SK-N-SH (cell line): ENCODE measurements around the gene EMX1. TPM values are rescaled to one million over a fixed set of nuclear protein-coding genes. Genes with fewer than 3 reads are reported as not detected.

Experiments used
- CTCF ChIA-PET: fragments of 300-600, 350-600 bp; formaldehyde crosslinking; extraction: SDS; loops from one replicate; lab custom pipeline; 2021; lab: Yijun Ruan, JAX
- POLR2A ChIA-PET: fragments of 350-600 bp; sonication (Branson Sonifier 250); formaldehyde crosslinking; extraction: SDS; loops from one replicate; lab custom pipeline; 2020; ENCODE audit warnings: antibody characterized with exemption, inconsistent platforms; lab: Yijun Ruan, JAX
- DNase-seq: peaks from one replicate; pipeline ENCODE4 v3.0.0; 2012
- H2AFZ ChIP-seq: fragments of 200-600 bp; sonication (generic); 2 replicates; pipeline ENCODE4 v1.8.1; 2016; ENCODE audit warnings: antibody characterized with exemption, mild to moderate bottlenecking, low read depth
- H3F3A ChIP-seq: fragments of 200-600 bp; sonication (generic); replicated peaks from 2 replicates; pipeline ENCODE3; 2016; ENCODE audit warnings: antibody characterized with exemption, mild to moderate bottlenecking; ENCODE audit not compliant: insufficient read depth
- H3K27ac ChIP-seq, 2 experiments: fragments of 200-500 bp in 1 of 2; fragments of 200-600 bp in 1 of 2; sonication (Bioruptor generic) in 1 of 2; sonication (generic), shearing (Covaris generic) in 1 of 2; 2 replicates each; pipeline versions ENCODE4 v1.5.1 to v1.6.1; 2014 to 2016; ENCODE audit warnings: low read depth in 2 of 2, inconsistent platforms in 1 of 2, low read length in 1 of 2, mild to moderate bottlenecking in 1 of 2, mixed read lengths in 1 of 2
- H3K27me3 ChIP-seq: fragments of 200-600 bp; sonication (generic), shearing (Covaris generic); 2 replicates; pipeline ENCODE4 v1.6.1; 2016; ENCODE audit warnings: mixed run types; ENCODE audit not compliant: insufficient read depth
- H3K36me3 ChIP-seq, 2 experiments: fragments of 200-500 bp in 1 of 2; fragments of 200-600 bp in 1 of 2; sonication (Bioruptor generic) in 1 of 2; sonication (generic) in 1 of 2; replicated peaks in 1 of 2; 2 replicates each; pipeline versions ENCODE3 to v1.5.1; 2014 to 2016; ENCODE audit warnings: low read length in 1 of 2, mild to moderate bottlenecking in 1 of 2; ENCODE audit not compliant: insufficient read depth in 2 of 2, control insufficient read depth in 1 of 2
- H3K4me1 ChIP-seq, 2 experiments: fragments of 200-500 bp in 1 of 2; fragments of 200-600 bp in 1 of 2; sonication (Bioruptor generic) in 1 of 2; sonication (generic), shearing (Covaris generic) in 1 of 2; 2 replicates each; pipeline versions ENCODE4 v1.5.1 to v1.6.1; 2014 to 2016; ENCODE audit warnings: low read depth in 1 of 2, low read length in 1 of 2, mixed run types in 1 of 2; ENCODE audit not compliant: insufficient read depth in 2 of 2, control insufficient read depth in 1 of 2
- H3K4me2 ChIP-seq: fragments of 200-600 bp; sonication (generic), shearing (Covaris generic); 2 replicates; pipeline ENCODE4 v1.6.1; 2017; ENCODE audit warnings: mixed run types
- H3K4me3 ChIP-seq, 2 experiments: fragments of 200-500 bp in 1 of 2; fragments of 200-600 bp in 1 of 2; sonication (Bioruptor generic) in 1 of 2; sonication (generic), shearing (Covaris generic) in 1 of 2; 2 replicates each; pipeline versions ENCODE4 v1.5.1 to v1.8.1; 2014 to 2016; ENCODE audit warnings: low read depth in 2 of 2, inconsistent platforms in 1 of 2, low read length in 1 of 2, mild to moderate bottlenecking in 1 of 2, mixed read lengths in 1 of 2, moderate library complexity in 1 of 2
- H3K79me2 ChIP-seq: fragments of 200-600 bp; sonication (generic); 2 replicates; pipeline ENCODE4 v1.8.1; 2017; ENCODE audit warnings: mild to moderate bottlenecking; ENCODE audit not compliant: insufficient read depth
- H3K9ac ChIP-seq: fragments of 200-600 bp; sonication (generic); 2 replicates; pipeline ENCODE4 v1.6.1; 2017; ENCODE audit warnings: mixed run types
- H3K9me2 ChIP-seq: fragments of 200-600 bp; sonication (generic); 2 replicates; pipeline ENCODE4 v1.6.1; 2017; ENCODE audit warnings: mixed run types
- H3K9me3 ChIP-seq: fragments of 200-600 bp; sonication (generic); 2 replicates; pipeline ENCODE4 v1.6.1; 2017; ENCODE audit warnings: mixed run types, mild to moderate bottlenecking, moderate library complexity
- H4K20me1 ChIP-seq: fragments of 200-600 bp; sonication (generic); 2 replicates; pipeline ENCODE4 v1.6.1; 2017; ENCODE audit warnings: mild to moderate bottlenecking, mixed run types; ENCODE audit not compliant: insufficient read depth
- CHD2 ChIP-seq: fragments of 150-350 bp; IDR thresholded peaks from 2 replicates; pipeline ENCODE4 v1.6.1; 2018; ENCODE audit warnings: low read length; ENCODE audit not compliant: partially characterized antibody
- EZH2phosphoT487 ChIP-seq: fragments of 200-600 bp; sonication (generic); IDR thresholded peaks from 2 replicates; pipeline ENCODE4 v1.6.1; 2017; ENCODE audit warnings: low read depth, mixed run types, mild to moderate bottlenecking, antibody characterized with exemption, moderate library complexity, borderline replicate concordance
- FOSL2 ChIP-seq: IDR thresholded peaks from 2 replicates; pipeline ENCODE4 v1.4.0; 2012; ENCODE audit warnings: low read depth, mild to moderate bottlenecking, moderate library complexity, borderline replicate concordance
- FOXJ3 ChIP-seq: sonication (generic); formaldehyde crosslinking; IDR thresholded peaks from 2 replicates; pipeline ENCODE4 v1.5.1; 2020; ENCODE audit warnings: mild to moderate bottlenecking, missing genetic modification reagents
- JUND ChIP-seq: IDR thresholded peaks from 2 replicates; pipeline ENCODE4 v1.4.0; 2012
- MEF2A ChIP-seq: IDR thresholded peaks from 2 replicates; pipeline ENCODE4 v1.4.0; 2012; ENCODE audit warnings: low read depth, borderline replicate concordance
- MXI1 ChIP-seq: IDR thresholded peaks from 2 replicates; pipeline ENCODE4 v1.6.1; 2012; ENCODE audit warnings: mild to moderate bottlenecking, low read depth, low read length, improper control_type of control experiment
- NFIC ChIP-seq: IDR thresholded peaks from 2 replicates; pipeline ENCODE4 v1.4.0; 2012; ENCODE audit warnings: borderline replicate concordance
- NRF1 ChIP-seq: IDR thresholded peaks from 2 replicates; pipeline ENCODE4 v1.6.1; 2012; ENCODE audit warnings: low read depth, mild to moderate bottlenecking, low read length
- RFX5 ChIP-seq: IDR thresholded peaks from 2 replicates; pipeline ENCODE4 v1.6.1; 2012; ENCODE audit warnings: mild to moderate bottlenecking, improper control_type of control experiment, low read length
- TCF12 ChIP-seq: IDR thresholded peaks from 2 replicates; pipeline ENCODE4 v1.4.0; 2012
- YY1 ChIP-seq: IDR thresholded peaks from 2 replicates; pipeline ENCODE4 v1.4.0; 2012; ENCODE audit warnings: low read depth, mild to moderate bottlenecking
- WGBS: methylation state at CpG from one replicate; pipeline ENCODE4 v1.1.6; 2017; ENCODE audit warnings: low lambda C conversion rate; 5-methylcytosine and 5-hydroxymethylcytosine counted together
- polyA plus RNA-seq, 3 experiments: library from polyadenylated mRNA; depleted of rRNA; stranded (reverse); fragments of >200 nt; gene quantifications; 2 replicates each; pipeline ENCODE4 v1.2.3, GENCODE V29; 2012
- TF ChIP-seq, protein P1 (sequence below): IDR thresholded peaks from 2 replicates; pipeline ENCODE4 v1.4.0; 2012; ENCODE audit warnings: low read depth

Gene EMX1
- polyA plus RNA-seq, 1 of the 3 experiments (the other 2 are of a cell fraction) = not detected

DNA sequence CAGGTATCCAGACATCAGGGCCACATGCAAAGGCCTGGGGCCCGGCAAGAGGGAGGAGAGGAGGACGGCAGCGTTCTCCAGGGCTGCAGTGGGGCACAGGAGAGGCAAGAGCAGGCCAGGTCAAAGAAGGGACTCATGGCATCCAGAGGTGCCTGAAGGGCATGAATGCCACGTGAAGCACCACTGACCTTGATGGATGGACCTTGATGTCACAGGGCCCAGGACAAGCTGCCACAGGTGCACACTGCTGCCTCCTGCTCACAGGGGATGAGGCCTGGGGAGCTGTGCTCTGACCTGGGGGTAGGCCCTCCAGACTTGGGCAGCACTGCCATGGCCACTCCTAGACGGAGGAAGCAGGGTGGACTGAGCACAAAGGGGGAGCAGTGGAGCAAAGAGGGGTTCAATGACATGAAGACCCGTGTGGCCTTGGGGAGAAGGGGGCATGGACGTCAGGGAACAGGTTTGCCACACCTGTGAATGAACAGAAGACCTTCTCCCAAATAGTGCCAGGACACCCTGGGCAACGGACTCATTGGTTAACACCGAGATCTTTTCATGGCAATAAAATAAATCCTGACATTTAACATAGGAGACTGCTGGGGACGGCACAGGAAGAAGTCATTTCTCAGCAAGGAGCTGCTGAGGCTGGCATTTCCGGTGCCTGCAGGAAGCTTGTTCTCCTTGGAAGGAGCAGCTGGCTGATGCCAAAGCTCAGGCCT is 65.6 kb downstream of the EMX1 start:
- no peaks in the 10 kb centered on the region for H3K27me3 ChIP-seq
- H3K9ac ChIP-seq = no peak overlapping the region
- no peak overlapping the region for H2AFZ ChIP-seq
- no peaks in the 10 kb centered on the region for H3K9me3 ChIP-seq
- no peaks in the 10 kb centered on the region for H3K36me3 ChIP-seq
- peaks cover 0 to 37% of the 10 kb centered on the region in 2 experiments; a peak in 2 of 4 replicates for H3K4me1 ChIP-seq
- no peak for DNase-seq
- no peak overlapping the region for H3K4me3 ChIP-seq
- H3K4me2 ChIP-seq = no peak overlapping the region
- no peak overlapping the region for H3K27ac ChIP-seq
- POLR2A ChIA-PET = no interaction called here
- TF ChIP-seq TCF12 = no peak
- TF ChIP-seq EZH2phosphoT487 = no peak
- no peak for TF ChIP-seq MXI1
- no peak for TF ChIP-seq YY1
- TF ChIP-seq CHD2 = no peak
- TF ChIP-seq RFX5 = no peak
- no peak for TF ChIP-seq FOSL2
- no peak for TF ChIP-seq JUND
- TF ChIP-seq, protein P1, sequence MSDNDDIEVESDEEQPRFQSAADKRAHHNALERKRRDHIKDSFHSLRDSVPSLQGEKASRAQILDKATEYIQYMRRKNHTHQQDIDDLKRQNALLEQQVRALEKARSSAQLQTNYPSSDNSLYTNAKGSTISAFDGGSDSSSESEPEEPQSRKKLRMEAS = no peak
- no peak for TF ChIP-seq FOXJ3 (CRISPR knock-in tag)
- TF ChIP-seq, all 33 proteins: peak for 0
- CTCF ChIA-PET = interaction anchor here (0.6 to 6.3 kb wide), 10 partner anchors 8 to 180 kb away, joined by 3 to 66 read pairs (median 4); partner anchors contain the start of gene SPR
- WGBS = 88% methylated on average over 11 of the region's 11 CpGs
- no peaks in the 10 kb centered on the region for H4K20me1 ChIP-seq
- no peaks in the 10 kb centered on the region for H3K79me2 ChIP-seq
- H3F3A ChIP-seq = no peaks in the 10 kb centered on the region
- no peaks in the 10 kb centered on the region for H3K9me2 ChIP-seq

DNA sequence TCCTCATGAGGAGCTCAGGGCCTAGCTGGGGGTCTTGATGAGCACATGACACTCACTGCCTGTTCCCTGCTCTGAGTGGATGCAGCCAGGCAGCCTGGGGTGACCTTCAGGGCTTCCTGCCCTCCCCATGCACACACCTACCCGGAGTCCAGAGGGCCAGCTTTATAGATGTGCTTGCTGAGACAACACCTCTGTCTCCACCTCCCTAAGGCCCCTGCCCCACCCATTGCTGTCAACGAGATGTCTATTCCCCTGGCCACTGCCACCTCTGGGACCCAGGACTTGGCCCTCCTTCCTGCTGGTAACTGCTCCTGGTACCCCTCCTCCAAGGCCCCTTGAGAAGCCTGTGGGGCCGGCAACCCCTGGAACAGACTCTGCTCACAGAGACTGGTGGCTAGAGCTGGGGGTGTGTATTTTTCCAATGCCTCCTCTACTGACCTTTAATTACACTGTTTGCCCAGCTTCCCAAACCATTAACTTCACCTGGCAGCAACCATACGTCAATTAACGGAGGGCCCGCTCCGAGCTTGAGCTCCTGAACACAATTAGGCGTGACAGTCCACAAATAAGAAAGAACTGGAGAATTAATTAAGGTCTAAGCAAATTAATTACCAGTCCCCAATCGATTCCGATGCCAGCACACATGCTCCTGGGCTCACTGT is 66.3 kb downstream of the EMX1 start:
- H3F3A ChIP-seq = no peaks in the 10 kb centered on the region
- H3K4me1 ChIP-seq = peaks cover 0 to 39% of the 10 kb centered on the region in 2 experiments; a peak in 2 of 4 replicates
- TF ChIP-seq NFIC = no peak
- TF ChIP-seq CHD2 = no peak
- no peak for TF ChIP-seq NRF1
- no peak for TF ChIP-seq FOSL2
- no peak for TF ChIP-seq MEF2A
- TF ChIP-seq TCF12 = no peak
- TF ChIP-seq MXI1 = no peak
- ChIA-PET CTCF (interaction anchor here (0.6 to 6.3 kb wide), 11 partner anchors 8 to 193 kb away, joined by 3 to 66 read pairs (median 5); partner anchors contain the start of gene SPR), POLR2A (no interaction called here)
- DNase-seq = no peak
- no peaks in the 10 kb centered on the region for H3K9me2 ChIP-seq
- no peaks in the 10 kb centered on the region for H3K36me3 ChIP-seq
- no peaks in the 10 kb centered on the region for H4K20me1 ChIP-seq
- H2AFZ ChIP-seq = no peak overlapping the region
- no peaks in the 10 kb centered on the region for H3K79me2 ChIP-seq
- H3K27me3 ChIP-seq = no peaks in the 10 kb centered on the region
- 93% methylated on average over 10 of the region's 10 CpGs for WGBS
- H3K9me3 ChIP-seq = no peaks in the 10 kb centered on the region
- no peak overlapping the region for H3K27ac ChIP-seq
- no peak overlapping the region for H3K4me2 ChIP-seq
- no peak overlapping the region for H3K4me3 ChIP-seq
- H3K9ac ChIP-seq = no peak overlapping the region
